Measurements from ENCODE around the gene ZNF709. TPM values are rescaled to one million over a fixed set of nuclear protein-coding genes. Genes with fewer than 3 reads are reported as not detected.
"Not testable (repeated sequence)": the region's sequence is repeated elsewhere in the genome, so short reads cannot be mapped to it uniquely, and the experiment has no call there.

ZNF709 gene
- total RNA-seq, 1 donor from 2014 or later = 0.18 TPM

- Mint-ChIP-seq H3K4me1 (ENCODE audit: low read depth) (peaks cover 17% of the 10 kb centered on the region), H3K4me3 (ENCODE audit: low read depth) (peak overlapping the region; percentile 87), H3K27ac (peak overlapping the region; percentile 63), H3K9me3 (no peaks in the 10 kb centered on the region), H3K36me3 (ENCODE audit: low read depth) (no peaks in the 10 kb centered on the region), H3K27me3 (ENCODE audit: low read depth) (no peaks in the 10 kb centered on the region)
- intact Hi-C loops (cut with micrococcal nuclease) = loop anchor here (2.0 kb wide), 1 partner anchor 44 kb away; the partner anchor contains the start of gene ZNF443
- no peak for DNase-seq (ENCODE audit: low spot score)
These were observed 418 bp upstream of the ZNF709 start for GRCh38 chr19:12485052-12485416.

- Mint-ChIP-seq H3K36me3 (ENCODE audit: low read depth) (no peaks in the 10 kb centered on the region), H3K27ac (peak overlapping the region; percentile 1), H3K4me1 (ENCODE audit: low read depth) (peaks cover 17% of the 10 kb centered on the region), H3K9me3 (no peaks in the 10 kb centered on the region), H3K27me3 (ENCODE audit: low read depth) (no peaks in the 10 kb centered on the region), H3K4me3 (ENCODE audit: low read depth) (peak overlapping the region; percentile 87)
- intact Hi-C loops (cut with micrococcal nuclease) = loop anchor here (2.0 kb wide), 1 partner anchor 43 kb away; the partner anchor contains the start of gene ZNF443
- no peak for DNase-seq (ENCODE audit: low spot score)
These were observed 625 bp downstream of the ZNF709 start for GRCh38 chr19:12484011-12484370.

GRCh38 chr19:12482509-12482886 is 2.1 kb downstream of the ZNF709 start:
- Mint-ChIP-seq H3K27me3 (ENCODE audit: low read depth) (no peaks in the 10 kb centered on the region), H3K36me3 (ENCODE audit: low read depth) (peaks cover 6% of the 10 kb centered on the region), H3K4me3 (ENCODE audit: low read depth) (no peak overlapping the region), H3K4me1 (ENCODE audit: low read depth) (peaks cover 19% of the 10 kb centered on the region), H3K27ac (no peak overlapping the region), H3K9me3 (peaks cover 6% of the 10 kb centered on the region)
- no peak for DNase-seq (ENCODE audit: low spot score)
- intact Hi-C loops (cut with micrococcal nuclease) = no loop called here

GRCh38 chr19:12481781-12482508 is 2.7 kb downstream of the ZNF709 start:
- peaks cover 19% of the 10 kb centered on the region for H3K4me1 Mint-ChIP-seq (ENCODE audit: low read depth)
- H3K27ac Mint-ChIP-seq = no peak overlapping the region
- intact Hi-C loops (cut with micrococcal nuclease) = no loop called here
- H3K4me3 Mint-ChIP-seq (ENCODE audit: low read depth) = no peak overlapping the region
- H3K9me3 Mint-ChIP-seq = peaks cover 6% of the 10 kb centered on the region
- no peaks in the 10 kb centered on the region for H3K27me3 Mint-ChIP-seq (ENCODE audit: low read depth)
- peaks cover 6% of the 10 kb centered on the region for H3K36me3 Mint-ChIP-seq (ENCODE audit: low read depth)
- no peak for DNase-seq (ENCODE audit: low spot score)

GRCh38 chr19:12478234-12478941 is 6.2 kb downstream of the ZNF709 start:
- H3K4me1 Mint-ChIP-seq (ENCODE audit: low read depth) = peaks cover 11% of the 10 kb centered on the region
- peaks cover 12% of the 10 kb centered on the region for H3K36me3 Mint-ChIP-seq (ENCODE audit: low read depth)
- H3K27ac Mint-ChIP-seq = no peak overlapping the region
- intact Hi-C loops (cut with micrococcal nuclease) = no loop called here
- H3K4me3 Mint-ChIP-seq (ENCODE audit: low read depth) = no peak overlapping the region
- no peak for DNase-seq (ENCODE audit: low spot score)
- no peaks in the 10 kb centered on the region for H3K27me3 Mint-ChIP-seq (ENCODE audit: low read depth)
- H3K9me3 Mint-ChIP-seq = peaks cover 34% of the 10 kb centered on the region

- Mint-ChIP-seq H3K9me3 (peaks cover 62% of the 10 kb centered on the region), H3K36me3 (ENCODE audit: low read depth) (peaks cover 35% of the 10 kb centered on the region)
- intact Hi-C loops (cut with micrococcal nuclease); H3K4me1 Mint-ChIP-seq (ENCODE audit: low read depth); H3K4me3 Mint-ChIP-seq (ENCODE audit: low read depth); H3K27ac Mint-ChIP-seq; DNase-seq (ENCODE audit: low spot score); H3K27me3 Mint-ChIP-seq (ENCODE audit: low read depth): not testable (repeated sequence)
These were observed 17.0 kb downstream of the ZNF709 start for GRCh38 chr19:12467651-12468050.

GRCh38 chr19:12465211-12465610 is 19.4 kb downstream of the ZNF709 start:
- no peak for DNase-seq (ENCODE audit: low spot score)
- no peak overlapping the region for H3K27ac Mint-ChIP-seq
- H3K4me1 Mint-ChIP-seq (ENCODE audit: low read depth) = no peaks in the 10 kb centered on the region
- no peaks in the 10 kb centered on the region for H3K27me3 Mint-ChIP-seq (ENCODE audit: low read depth)
- no peak overlapping the region for H3K4me3 Mint-ChIP-seq (ENCODE audit: low read depth)
- peaks cover 30% of the 10 kb centered on the region for H3K36me3 Mint-ChIP-seq (ENCODE audit: low read depth)
- intact Hi-C loops (cut with micrococcal nuclease) = no loop called here
- H3K9me3 Mint-ChIP-seq = peaks cover 64% of the 10 kb centered on the region

- DNase-seq (ENCODE audit: low spot score) = no peak
- H3K9me3 Mint-ChIP-seq = peaks cover 63% of the 10 kb centered on the region
- H3K27me3 Mint-ChIP-seq (ENCODE audit: low read depth) = no peaks in the 10 kb centered on the region
- no peak overlapping the region for H3K4me3 Mint-ChIP-seq (ENCODE audit: low read depth)
- H3K36me3 Mint-ChIP-seq (ENCODE audit: low read depth) = peaks cover 26% of the 10 kb centered on the region
- intact Hi-C loops (cut with micrococcal nuclease) = no loop called here
- H3K4me1 Mint-ChIP-seq (ENCODE audit: low read depth) = no peaks in the 10 kb centered on the region
- H3K27ac Mint-ChIP-seq = no peak overlapping the region
These were observed 19.8 kb downstream of the ZNF709 start for GRCh38 chr19:12464769-12465168.

GRCh38 chr19:12464139-12464538 is 20.5 kb downstream of the ZNF709 start:
- DNase-seq (ENCODE audit: low spot score); H3K27me3 Mint-ChIP-seq (ENCODE audit: low read depth); intact Hi-C loops (cut with micrococcal nuclease); H3K4me1 Mint-ChIP-seq (ENCODE audit: low read depth); H3K4me3 Mint-ChIP-seq (ENCODE audit: low read depth); H3K27ac Mint-ChIP-seq: not testable (repeated sequence)
- H3K9me3 Mint-ChIP-seq = peaks cover 65% of the 10 kb centered on the region
- H3K36me3 Mint-ChIP-seq (ENCODE audit: low read depth) = peaks cover 26% of the 10 kb centered on the region

GRCh38 chr19:12453495-12453894 is 31.1 kb downstream of the ZNF709 start:
- no peak overlapping the region for H3K4me3 Mint-ChIP-seq (ENCODE audit: low read depth)
- no peak overlapping the region for H3K27ac Mint-ChIP-seq
- no peaks in the 10 kb centered on the region for H3K4me1 Mint-ChIP-seq (ENCODE audit: low read depth)
- peaks cover 58% of the 10 kb centered on the region for H3K9me3 Mint-ChIP-seq
- H3K36me3 Mint-ChIP-seq (ENCODE audit: low read depth) = no peaks in the 10 kb centered on the region
- intact Hi-C loops (cut with micrococcal nuclease) = no loop called here
- no peak for DNase-seq (ENCODE audit: low spot score)
- no peaks in the 10 kb centered on the region for H3K27me3 Mint-ChIP-seq (ENCODE audit: low read depth)

- Mint-ChIP-seq H3K4me3 (ENCODE audit: low read depth) (no peak overlapping the region), H3K36me3 (ENCODE audit: low read depth) (peaks cover 4% of the 10 kb centered on the region), H3K4me1 (ENCODE audit: low read depth) (no peaks in the 10 kb centered on the region), H3K27me3 (ENCODE audit: low read depth) (no peaks in the 10 kb centered on the region), H3K27ac (no peak overlapping the region), H3K9me3 (peaks cover 57% of the 10 kb centered on the region)
- DNase-seq (ENCODE audit: low spot score) = no peak
- intact Hi-C loops (cut with micrococcal nuclease) = no loop called here
These were observed 33.8 kb downstream of the ZNF709 start for GRCh38 chr19:12450844-12451243.

GRCh38 chr19:12448808-12449207 is 35.8 kb downstream of the ZNF709 start:
- H3K27ac Mint-ChIP-seq = no peak overlapping the region
- no peak overlapping the region for H3K4me3 Mint-ChIP-seq (ENCODE audit: low read depth)
- H3K9me3 Mint-ChIP-seq = peaks cover 60% of the 10 kb centered on the region
- DNase-seq (ENCODE audit: low spot score) = no peak
- H3K36me3 Mint-ChIP-seq (ENCODE audit: low read depth) = peaks cover 4% of the 10 kb centered on the region
- no peaks in the 10 kb centered on the region for H3K27me3 Mint-ChIP-seq (ENCODE audit: low read depth)
- intact Hi-C loops (cut with micrococcal nuclease) = no loop called here
- H3K4me1 Mint-ChIP-seq (ENCODE audit: low read depth) = no peaks in the 10 kb centered on the region

Data from activated T-helper 2 cell treated with anti-CD3 and anti-CD28 coated beads, Interferon-gamma antibody, Interleukin-2, Interleukin-4, amounts not matched to agents 10 μg/mL and 5 μg/mL and 100 μg/mL, durations not matched to agents 14 hours and 24 hours and 36 hours (primary cell).